ENCODE results near the gene ANTXR2. TPM values are rescaled to one million over a fixed set of nuclear protein-coding genes. Genes with fewer than 3 reads are reported as not detected.
A peak's percentile ranks its signal among the peaks of the same experiment; 100 is the strongest.

The ANTXR2 gene
- total and polyA plus RNA-seq, 2 of the 13 experiments (the other 11 are each of a cell fraction or from before 2014, with no cell fraction given): 4.6 to 14.5 TPM

DNA sequence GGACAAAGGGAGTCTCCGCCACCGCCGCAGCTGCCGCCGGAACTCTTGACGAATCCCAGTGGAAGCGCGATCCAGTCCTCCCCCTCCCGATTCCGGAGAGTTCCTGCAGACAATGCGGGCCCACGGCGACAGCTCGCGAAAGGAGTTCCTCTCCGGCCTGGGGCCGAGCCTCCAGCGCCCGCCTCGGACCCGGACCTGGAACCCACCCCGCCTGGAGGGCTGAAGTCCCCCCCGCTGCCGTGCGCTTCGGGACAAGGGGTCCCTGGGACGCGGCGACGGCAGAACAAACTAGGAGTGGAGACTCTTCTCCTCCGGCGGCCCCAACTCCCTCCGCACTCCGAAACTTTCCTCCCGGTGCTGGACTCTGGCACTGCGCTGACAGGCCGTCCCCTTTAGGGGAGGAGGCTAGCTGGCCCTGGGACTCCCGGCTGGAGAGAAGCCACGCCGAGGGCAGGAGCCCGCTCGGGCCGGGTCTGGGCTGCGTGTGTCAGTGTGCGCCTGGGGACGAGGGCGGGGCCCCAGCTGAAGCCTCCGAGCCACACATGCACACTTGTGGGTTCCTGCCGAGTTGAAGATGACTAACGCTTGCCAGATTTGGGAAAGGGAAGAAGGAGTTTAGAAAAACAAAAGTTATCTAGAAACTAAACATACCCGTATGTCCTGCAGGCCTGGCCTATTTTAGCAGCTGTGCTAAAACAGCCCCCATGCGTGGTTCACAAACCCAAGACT is at the start of gene ANTXR2 (continued):
- TF ChIP-seq, protein P1, sequence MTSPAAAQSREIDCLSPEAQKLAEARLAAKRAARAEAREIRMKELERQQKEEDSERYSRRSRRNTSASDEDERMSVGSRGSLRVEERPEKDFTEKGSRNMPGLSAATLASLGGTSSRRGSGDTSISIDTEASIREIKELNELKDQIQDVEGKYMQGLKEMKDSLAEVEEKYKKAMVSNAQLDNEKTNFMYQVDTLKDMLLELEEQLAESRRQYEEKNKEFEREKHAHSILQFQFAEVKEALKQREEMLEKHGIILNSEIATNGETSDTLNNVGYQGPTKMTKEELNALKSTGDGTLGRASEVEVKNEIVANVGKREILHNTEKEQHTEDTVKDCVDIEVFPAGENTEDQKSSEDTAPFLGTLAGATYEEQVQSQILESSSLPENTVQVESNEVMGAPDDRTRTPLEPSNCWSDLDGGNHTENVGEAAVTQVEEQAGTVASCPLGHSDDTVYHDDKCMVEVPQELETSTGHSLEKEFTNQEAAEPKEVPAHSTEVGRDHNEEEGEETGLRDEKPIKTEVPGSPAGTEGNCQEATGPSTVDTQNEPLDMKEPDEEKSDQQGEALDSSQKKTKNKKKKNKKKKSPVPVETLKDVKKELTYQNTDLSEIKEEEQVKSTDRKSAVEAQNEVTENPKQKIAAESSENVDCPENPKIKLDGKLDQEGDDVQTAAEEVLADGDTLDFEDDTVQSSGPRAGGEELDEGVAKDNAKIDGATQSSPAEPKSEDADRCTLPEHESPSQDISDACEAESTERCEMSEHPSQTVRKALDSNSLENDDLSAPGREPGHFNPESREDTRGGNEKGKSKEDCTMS (CRISPR knock-in tag; conservative IDR thresholded peaks at IDR 0.05): no peak
- TF ChIP-seq SP140L (CRISPR knock-in tag; IDR thresholded peaks at IDR 0.05; ENCODE audit: borderline replicate concordance): no peak
- TF ChIP-seq RCOR2 (CRISPR knock-in tag; IDR thresholded peaks at IDR 0.05): no peak
- TF ChIP-seq ZNF280D (CRISPR knock-in tag; IDR thresholded peaks at IDR 0.05): no peak; the same call in 1 of the 2 replicates
- no peak for TF ChIP-seq JARID2 (CRISPR knock-in tag; IDR thresholded peaks at IDR 0.05; ENCODE audit: insufficient replicate concordance)
- no peak for TF ChIP-seq FOXO4 (CRISPR knock-in tag; conservative IDR thresholded peaks at IDR 0.05)
- TF ChIP-seq HIVEP1 (CRISPR knock-in tag; IDR thresholded peaks at IDR 0.05): 0 out of 2 replicates have a peak, but pooled peaks have one; percentile 15
- no peak for TF ChIP-seq FIP1L1 (IDR thresholded peaks at IDR 0.05; ENCODE audit: borderline replicate concordance, insufficient read depth, low read depth, low read length)
- TF ChIP-seq NFIB (CRISPR knock-in tag; IDR thresholded peaks at IDR 0.05; ENCODE audit: borderline replicate concordance): no peak
- peak; percentile 60; the same call in 1 of the 2 replicates for TF ChIP-seq ZFP90 (CRISPR knock-in tag; IDR thresholded peaks at IDR 0.05; ENCODE audit: borderline replicate concordance)
- TF ChIP-seq ARID5B (CRISPR knock-in tag; IDR thresholded peaks at IDR 0.05): no peak
- TF ChIP-seq ZBTB21 (CRISPR knock-in tag; IDR thresholded peaks at IDR 0.05): no peak
- no peak for TF ChIP-seq NRL (CRISPR knock-in tag; IDR thresholded peaks at IDR 0.05; ENCODE audit: borderline replicate concordance)
- TF ChIP-seq NFATC3 (CRISPR knock-in tag; IDR thresholded peaks at IDR 0.05): no peak
- TF ChIP-seq, protein P2, sequence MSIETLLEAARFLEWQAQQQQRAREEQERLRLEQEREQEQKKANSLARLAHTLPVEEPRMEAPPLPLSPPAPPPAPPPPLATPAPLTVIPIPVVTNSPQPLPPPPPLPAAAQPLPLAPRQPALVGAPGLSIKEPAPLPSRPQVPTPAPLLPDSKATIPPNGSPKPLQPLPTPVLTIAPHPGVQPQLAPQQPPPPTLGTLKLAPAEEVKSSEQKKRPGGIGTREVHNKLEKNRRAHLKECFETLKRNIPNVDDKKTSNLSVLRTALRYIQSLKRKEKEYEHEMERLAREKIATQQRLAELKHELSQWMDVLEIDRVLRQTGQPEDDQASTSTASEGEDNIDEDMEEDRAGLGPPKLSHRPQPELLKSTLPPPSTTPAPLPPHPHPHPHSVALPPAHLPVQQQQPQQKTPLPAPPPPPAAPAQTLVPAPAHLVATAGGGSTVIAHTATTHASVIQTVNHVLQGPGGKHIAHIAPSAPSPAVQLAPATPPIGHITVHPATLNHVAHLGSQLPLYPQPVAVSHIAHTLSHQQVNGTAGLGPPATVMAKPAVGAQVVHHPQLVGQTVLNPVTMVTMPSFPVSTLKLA (IDR thresholded peaks at IDR 0.05): no peak
- no peak for TF ChIP-seq ZNF441 (CRISPR knock-in tag; IDR thresholded peaks at IDR 0.05; ENCODE audit: borderline replicate concordance)

All from HepG2 (cell line).